ENCODE data around the gene AKR1B15.

Gene AKR1B15

DNA sequence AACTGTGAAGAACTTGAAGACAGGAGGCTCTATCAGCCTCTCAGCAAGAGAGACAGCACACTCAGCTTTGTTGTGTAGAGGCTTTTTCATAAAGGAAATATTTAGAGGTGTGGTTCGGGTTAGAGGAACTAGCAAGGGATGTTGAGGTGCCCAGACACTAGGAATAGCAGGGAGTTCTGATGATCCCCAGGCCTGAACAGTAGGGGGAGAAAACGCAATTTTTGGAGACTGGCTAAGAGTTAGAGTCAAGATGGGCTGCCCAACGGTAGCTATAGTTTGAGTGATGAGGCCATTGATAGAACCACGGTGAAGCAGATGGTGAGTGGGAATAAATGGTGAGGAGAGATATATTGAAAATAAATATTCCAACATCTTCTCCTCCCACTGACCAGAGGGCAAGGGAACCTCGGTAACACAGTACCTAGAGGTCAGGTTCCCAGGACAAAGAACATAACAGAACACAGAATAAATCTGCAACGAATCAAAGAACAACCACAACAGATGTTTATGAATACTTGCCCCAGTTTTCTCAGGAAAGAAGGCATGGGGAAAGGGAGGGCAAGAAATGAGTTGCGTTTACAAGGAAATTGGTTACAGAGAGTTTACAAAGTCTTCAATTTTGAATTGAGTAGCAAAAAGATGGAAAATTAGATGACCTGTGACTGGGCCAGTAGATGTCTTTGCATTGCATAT lies 73.5 kb downstream of the AKR1B15 start:
- TF ChIP-seq, protein P1, sequence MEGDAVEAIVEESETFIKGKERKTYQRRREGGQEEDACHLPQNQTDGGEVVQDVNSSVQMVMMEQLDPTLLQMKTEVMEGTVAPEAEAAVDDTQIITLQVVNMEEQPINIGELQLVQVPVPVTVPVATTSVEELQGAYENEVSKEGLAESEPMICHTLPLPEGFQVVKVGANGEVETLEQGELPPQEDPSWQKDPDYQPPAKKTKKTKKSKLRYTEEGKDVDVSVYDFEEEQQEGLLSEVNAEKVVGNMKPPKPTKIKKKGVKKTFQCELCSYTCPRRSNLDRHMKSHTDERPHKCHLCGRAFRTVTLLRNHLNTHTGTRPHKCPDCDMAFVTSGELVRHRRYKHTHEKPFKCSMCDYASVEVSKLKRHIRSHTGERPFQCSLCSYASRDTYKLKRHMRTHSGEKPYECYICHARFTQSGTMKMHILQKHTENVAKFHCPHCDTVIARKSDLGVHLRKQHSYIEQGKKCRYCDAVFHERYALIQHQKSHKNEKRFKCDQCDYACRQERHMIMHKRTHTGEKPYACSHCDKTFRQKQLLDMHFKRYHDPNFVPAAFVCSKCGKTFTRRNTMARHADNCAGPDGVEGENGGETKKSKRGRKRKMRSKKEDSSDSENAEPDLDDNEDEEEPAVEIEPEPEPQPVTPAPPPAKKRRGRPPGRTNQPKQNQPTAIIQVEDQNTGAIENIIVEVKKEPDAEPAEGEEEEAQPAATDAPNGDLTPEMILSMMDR (conservative IDR thresholded peaks at IDR 0.05): no peak
- no peak overlapping the region for H3K27ac ChIP-seq

DNA sequence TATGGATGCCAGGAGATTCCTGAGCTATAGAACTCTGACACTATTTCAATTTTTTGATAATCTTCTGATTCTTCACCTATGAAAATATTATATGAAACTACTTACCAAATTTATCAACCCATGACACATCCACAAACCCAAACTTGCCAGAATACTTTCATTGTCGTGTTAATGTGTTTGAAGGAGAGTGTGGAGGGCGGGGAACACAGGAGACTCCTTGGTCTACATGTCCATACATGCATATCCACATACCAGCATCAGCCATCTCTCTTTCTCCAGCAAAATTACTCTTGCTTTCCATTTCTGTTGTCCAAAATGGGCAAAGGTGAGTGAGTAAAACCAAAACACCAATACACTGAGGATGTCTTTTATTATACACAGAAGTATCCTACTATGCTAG lies 74.3 kb downstream of the AKR1B15 start:
- TF ChIP-seq, protein P1 (conservative IDR thresholded peaks at IDR 0.05): no peak
- no peak overlapping the region for H3K27ac ChIP-seq

DNA sequence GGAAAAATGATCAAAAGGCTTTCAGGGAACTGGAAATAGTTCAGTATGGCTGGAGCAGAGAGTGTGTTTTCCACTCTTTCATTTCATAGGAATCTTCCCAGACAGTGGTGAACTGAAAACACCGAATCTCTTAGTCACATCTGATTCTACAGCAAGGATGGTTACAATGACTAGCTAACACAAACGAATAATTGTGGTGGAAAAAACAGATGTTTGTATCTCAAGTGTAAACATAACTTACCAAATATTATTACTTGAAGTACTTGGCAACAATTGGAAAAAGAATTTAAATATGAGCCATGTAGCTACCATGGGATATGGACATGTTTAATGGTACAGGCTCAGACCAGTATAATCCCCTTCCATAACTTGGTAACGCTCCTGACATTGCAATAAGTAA lies 76.6 kb downstream of the AKR1B15 start:
- TF ChIP-seq, protein P1 (conservative IDR thresholded peaks at IDR 0.05): no peak
- H3K27ac ChIP-seq: no peak overlapping the region

DNA sequence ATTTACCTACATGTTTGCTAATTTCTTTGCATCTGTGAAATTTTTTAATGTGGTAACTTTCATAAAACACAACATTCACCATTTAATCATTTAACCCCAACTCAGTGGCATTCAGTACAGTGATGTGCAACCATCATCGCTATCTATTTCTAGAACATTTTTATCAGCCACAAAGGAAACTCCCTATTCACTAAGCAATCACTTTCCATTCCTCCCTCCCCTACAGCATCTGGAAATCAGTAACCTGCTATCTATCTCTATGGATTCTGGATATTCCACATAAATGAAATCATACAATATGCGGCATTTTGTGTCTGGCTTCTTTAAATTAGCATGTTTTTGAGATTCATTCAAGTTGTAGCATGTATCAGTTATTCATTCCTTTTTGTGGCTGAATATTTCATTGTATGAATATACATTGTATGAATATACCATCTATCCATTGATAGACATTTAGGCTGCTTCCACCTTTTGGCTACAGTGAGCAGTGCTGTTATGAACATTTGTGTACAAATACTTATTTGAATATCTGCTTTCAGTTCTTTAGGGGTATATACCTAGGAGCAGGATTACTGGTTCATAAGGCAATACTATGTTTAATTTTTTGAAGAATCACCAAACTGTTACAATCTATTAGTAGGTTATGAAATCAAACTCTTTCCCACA lies 78.3 kb downstream of the AKR1B15 start:
- H3K27ac ChIP-seq: no peak overlapping the region
- TF ChIP-seq, protein P1 (conservative IDR thresholded peaks at IDR 0.05): no peak

DNA sequence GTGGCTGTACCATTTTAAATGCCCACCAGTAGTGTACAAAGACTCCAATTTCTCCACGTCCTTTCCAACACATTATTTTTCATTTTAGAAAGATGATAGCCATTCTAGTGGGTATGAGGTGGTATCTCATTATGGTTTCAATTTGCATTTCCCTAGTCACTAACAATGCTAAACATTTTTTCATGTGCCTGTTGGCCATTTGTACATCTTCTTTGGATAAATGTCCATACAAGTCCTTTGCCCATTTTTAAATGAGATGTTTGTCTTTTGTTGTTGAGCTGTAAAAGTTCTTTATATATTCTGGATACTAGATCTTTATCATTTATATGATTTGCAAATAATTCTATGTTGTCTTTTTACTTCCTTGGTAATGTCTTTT lies 78.9 kb downstream of the AKR1B15 start:
- H3K27ac ChIP-seq: no peak overlapping the region
- TF ChIP-seq, protein P1 (conservative IDR thresholded peaks at IDR 0.05): no peak

DNA sequence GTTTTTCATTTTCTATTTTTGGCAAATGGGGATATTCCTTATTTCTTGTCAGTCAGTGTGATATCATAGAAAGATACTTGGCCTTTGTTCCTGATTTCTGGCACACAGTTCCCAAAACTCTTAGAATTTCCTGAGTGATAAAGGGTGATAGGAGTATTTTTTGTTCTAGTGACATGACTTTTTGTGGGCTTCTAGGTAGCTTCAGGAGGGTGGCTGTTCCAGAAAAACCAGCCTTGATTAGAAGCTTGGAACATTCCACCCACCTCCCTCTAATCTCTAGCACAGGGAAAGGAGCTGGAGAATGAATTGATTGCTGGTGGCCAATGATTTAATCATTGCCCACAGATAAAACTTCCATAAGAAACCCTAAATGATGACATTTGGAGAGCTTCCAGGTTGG lies 80.5 kb downstream of the AKR1B15 start:
- H3K27ac ChIP-seq: no peak overlapping the region
- TF ChIP-seq, protein P1 (conservative IDR thresholded peaks at IDR 0.05): no peak
